Astrocyte (in vitro differentiated cells and primary cell): ENCODE measurements around the gene FAM241A.

Source experiments
- CTCF ChIP-seq: IDR thresholded peaks from 2 replicates; pipeline ENCODE4 v1.5.1; 2011; ENCODE audit warnings: low read depth, mild to moderate bottlenecking, inconsistent platforms, low read length, moderate library complexity; ENCODE audit not compliant: insufficient read depth
- EZH2 ChIP-seq: IDR thresholded peaks from 2 replicates; pipeline ENCODE4 v1.6.1; 2012; ENCODE audit warnings: mild to moderate bottlenecking, low read length, inconsistent platforms; ENCODE audit not compliant: insufficient read depth

- TF ChIP-seq EZH2 (no peak), CTCF (no peak)
These were observed 58.3 kb downstream of the FAM241A start for GRCh38 chr4:112203593-112203992.
